ENCODE measurements around the gene VHLL.
A peak's percentile ranks its signal among the peaks of the same experiment; 100 is the strongest.

VHLL gene

DNA sequence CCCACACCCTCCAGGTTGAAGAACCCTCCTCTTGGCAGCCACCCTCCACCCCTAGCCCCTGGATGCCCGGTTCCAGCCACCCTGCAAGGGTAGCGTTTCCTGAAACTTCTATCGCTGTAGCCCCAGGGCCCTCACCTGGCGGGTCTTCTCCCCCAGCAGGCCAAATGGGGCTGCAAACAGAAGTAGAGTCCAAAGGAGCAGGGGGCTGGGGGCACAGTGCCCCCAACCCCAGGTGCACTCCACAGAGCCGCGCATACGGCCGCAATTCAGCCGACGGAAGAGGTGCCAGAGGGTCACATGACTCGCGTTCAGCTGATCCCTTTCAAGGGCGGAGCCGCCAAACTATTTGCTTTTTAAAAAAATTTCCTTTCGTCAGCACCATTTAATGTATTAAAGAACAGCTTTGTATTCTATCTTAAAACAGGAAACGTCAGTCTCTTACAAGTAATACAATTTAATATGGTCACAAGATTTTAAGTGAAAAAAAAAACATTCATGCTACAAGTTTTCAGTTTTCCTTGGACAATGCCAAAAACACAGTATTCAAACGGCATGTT lies 3.6 kb downstream of the VHLL start, which contains the start of gene GLMP:
Gene GLMP (minus strand): TSS at position 289 of the 557 bp plus-strand sequence. CDS start 34 bp downstream, at position 255.
- DNase-seq (ENCODE audit: insufficient read length, low spot score) (peak; percentile 73), FAIRE-seq (peak; percentile 91)
- TF ChIP-seq POLR2AphosphoS5 (IDR thresholded peaks at IDR 0.05; ENCODE audit: low read depth, low read length) (peak; percentile 47; the same call in 1 of the 2 replicates), POU2F2 (IDR thresholded peaks at IDR 0.05; ENCODE audit: low read depth, low read length) (no peak), PAX5 (IDR thresholded peaks at IDR 0.05; ENCODE audit: insufficient read depth, low read length, severe bottlenecking) (no peak), TAF1 (IDR thresholded peaks at IDR 0.05; ENCODE audit: low read depth, low read length) (no peak), POLR2A (IDR thresholded peaks at IDR 0.05; ENCODE audit: low read depth, low read length) (peak; percentile 74), SPI1 (IDR thresholded peaks at IDR 0.05; ENCODE audit: low read depth, low read length) (no peak)

- FAIRE-seq (no peak), DNase-seq (ENCODE audit: insufficient read length, low spot score) (no peak)
- TF ChIP-seq TAF1 (IDR thresholded peaks at IDR 0.05; ENCODE audit: low read depth, low read length), result no peak
These were observed 5.2 kb downstream of the VHLL start for GRCh38 chr1:156293895-156294294.

- TF ChIP-seq TAF1 (IDR thresholded peaks at IDR 0.05; ENCODE audit: low read depth, low read length) (no peak), POU2F2 (IDR thresholded peaks at IDR 0.05; ENCODE audit: low read depth, low read length) (no peak), PAX5 (IDR thresholded peaks at IDR 0.05; ENCODE audit: insufficient read depth, low read length, severe bottlenecking) (no peak), SPI1 (IDR thresholded peaks at IDR 0.05; ENCODE audit: low read depth, low read length) (no peak), POLR2A (IDR thresholded peaks at IDR 0.05; ENCODE audit: low read depth, low read length) (no peak), POLR2AphosphoS5 (IDR thresholded peaks at IDR 0.05; ENCODE audit: low read depth, low read length) (no peak)
- FAIRE-seq, result no peak
- no peak for DNase-seq (ENCODE audit: insufficient read length, low spot score)
These were observed 6.0 kb downstream of the VHLL start for GRCh38 chr1:156293098-156293434.

- DNase-seq (ENCODE audit: insufficient read length, low spot score), result peak; percentile 59
- peak; percentile 87 for FAIRE-seq
- no peak for TF ChIP-seq POU2F2 (IDR thresholded peaks at IDR 0.05; ENCODE audit: low read depth, low read length)
These were observed 7.7 kb downstream of the VHLL start for GRCh38 chr1:156291226-156292061.

DNA sequence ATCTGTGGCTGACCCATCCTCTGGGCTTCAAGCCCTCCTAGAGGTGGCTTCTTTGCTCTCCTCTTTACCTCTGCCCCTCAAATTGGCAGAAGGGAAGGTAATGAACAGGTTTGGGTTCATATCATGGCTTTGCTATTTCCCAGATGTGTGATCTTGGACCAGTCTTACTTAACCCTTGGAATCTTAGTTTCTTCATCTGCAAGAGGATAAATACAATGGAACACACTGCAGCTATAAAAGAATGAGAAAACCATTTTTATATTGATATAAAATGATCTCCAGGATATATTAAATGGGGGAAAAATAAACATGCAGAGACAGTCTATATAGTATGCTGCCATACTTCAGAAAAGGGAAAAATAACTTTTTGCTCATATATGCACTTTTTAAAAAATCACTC lies 9.2 kb downstream of the VHLL start:
- no peak for TF ChIP-seq TAF1 (IDR thresholded peaks at IDR 0.05; ENCODE audit: low read depth, low read length)
- TF ChIP-seq POLR2A (IDR thresholded peaks at IDR 0.05; ENCODE audit: low read depth, low read length), result no peak
- no peak for TF ChIP-seq POU2F2 (IDR thresholded peaks at IDR 0.05; ENCODE audit: low read depth, low read length)
- no peak for TF ChIP-seq PAX5 (IDR thresholded peaks at IDR 0.05; ENCODE audit: insufficient read depth, low read length, severe bottlenecking)
- no peak for TF ChIP-seq SPI1 (IDR thresholded peaks at IDR 0.05; ENCODE audit: low read depth, low read length)
- DNase-seq (ENCODE audit: insufficient read length, low spot score) (no peak), FAIRE-seq (no peak)

DNA sequence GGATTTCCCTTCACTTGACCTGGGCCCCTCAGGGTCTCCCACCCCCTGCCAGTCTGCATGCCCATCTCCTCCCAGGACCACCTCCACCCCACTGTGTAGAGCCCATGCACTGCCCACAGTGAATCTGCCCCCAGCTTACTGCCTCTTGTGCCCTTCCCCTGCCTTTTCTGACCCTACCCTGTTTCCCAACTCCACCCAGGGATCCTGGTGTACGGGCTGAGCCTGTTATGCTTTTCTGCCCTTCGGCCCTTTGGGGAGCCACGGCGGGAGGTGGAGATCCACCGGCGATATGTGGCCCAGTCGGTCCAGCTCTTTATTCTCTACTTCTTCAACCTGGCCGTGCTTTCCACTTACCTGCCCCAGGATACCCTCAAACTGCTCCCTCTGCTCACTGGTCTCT lies 13.0 kb downstream of the VHLL start:
- TF ChIP-seq POU2F2 (IDR thresholded peaks at IDR 0.05; ENCODE audit: low read depth, low read length), result no peak
- no peak for TF ChIP-seq TAF1 (IDR thresholded peaks at IDR 0.05; ENCODE audit: low read depth, low read length)
- FAIRE-seq (no peak), DNase-seq (ENCODE audit: insufficient read length, low spot score) (no peak)

- TF ChIP-seq POU2F2 (IDR thresholded peaks at IDR 0.05; ENCODE audit: low read depth, low read length) (no peak), SPI1 (IDR thresholded peaks at IDR 0.05; ENCODE audit: low read depth, low read length) (no peak), POLR2A (IDR thresholded peaks at IDR 0.05; ENCODE audit: low read depth, low read length) (no peak), PAX5 (IDR thresholded peaks at IDR 0.05; ENCODE audit: insufficient read depth, low read length, severe bottlenecking) (no peak), POLR2AphosphoS5 (IDR thresholded peaks at IDR 0.05; ENCODE audit: low read depth, low read length) (no peak), TAF1 (IDR thresholded peaks at IDR 0.05; ENCODE audit: low read depth, low read length) (no peak)
- FAIRE-seq, result no peak
- DNase-seq (ENCODE audit: insufficient read length, low spot score), result no peak
These were observed 13.7 kb downstream of the VHLL start for GRCh38 chr1:156285437-156285836.

GRCh38 chr1:156284757-156285156 lies 14.3 kb downstream of the VHLL start:
- TF ChIP-seq SPI1 (IDR thresholded peaks at IDR 0.05; ENCODE audit: low read depth, low read length) (no peak), TAF1 (IDR thresholded peaks at IDR 0.05; ENCODE audit: low read depth, low read length) (no peak), PAX5 (IDR thresholded peaks at IDR 0.05; ENCODE audit: insufficient read depth, low read length, severe bottlenecking) (no peak), POLR2AphosphoS5 (IDR thresholded peaks at IDR 0.05; ENCODE audit: low read depth, low read length) (no peak), POU2F2 (IDR thresholded peaks at IDR 0.05; ENCODE audit: low read depth, low read length) (no peak), POLR2A (IDR thresholded peaks at IDR 0.05; ENCODE audit: low read depth, low read length) (no peak)
- FAIRE-seq (no peak), DNase-seq (ENCODE audit: insufficient read length, low spot score) (no peak)

GRCh38 chr1:156284112-156284511 lies 15.0 kb downstream of the VHLL start, which contains the start of gene TMEM79:
Gene TMEM79 (plus strand): TSS chr1:156284325. CDS start chr1:156285227, 902 bp downstream.
- no peak for DNase-seq (ENCODE audit: insufficient read length, low spot score)
- FAIRE-seq, result no peak
- TF ChIP-seq POU2F2 (IDR thresholded peaks at IDR 0.05; ENCODE audit: low read depth, low read length), result no peak
- no peak for TF ChIP-seq POLR2AphosphoS5 (IDR thresholded peaks at IDR 0.05; ENCODE audit: low read depth, low read length)
- TF ChIP-seq TAF1 (IDR thresholded peaks at IDR 0.05; ENCODE audit: low read depth, low read length), result no peak
- no peak for TF ChIP-seq SPI1 (IDR thresholded peaks at IDR 0.05; ENCODE audit: low read depth, low read length)
- TF ChIP-seq PAX5 (IDR thresholded peaks at IDR 0.05; ENCODE audit: insufficient read depth, low read length, severe bottlenecking), result no peak
- TF ChIP-seq POLR2A (IDR thresholded peaks at IDR 0.05; ENCODE audit: low read depth, low read length), result no peak

DNA sequence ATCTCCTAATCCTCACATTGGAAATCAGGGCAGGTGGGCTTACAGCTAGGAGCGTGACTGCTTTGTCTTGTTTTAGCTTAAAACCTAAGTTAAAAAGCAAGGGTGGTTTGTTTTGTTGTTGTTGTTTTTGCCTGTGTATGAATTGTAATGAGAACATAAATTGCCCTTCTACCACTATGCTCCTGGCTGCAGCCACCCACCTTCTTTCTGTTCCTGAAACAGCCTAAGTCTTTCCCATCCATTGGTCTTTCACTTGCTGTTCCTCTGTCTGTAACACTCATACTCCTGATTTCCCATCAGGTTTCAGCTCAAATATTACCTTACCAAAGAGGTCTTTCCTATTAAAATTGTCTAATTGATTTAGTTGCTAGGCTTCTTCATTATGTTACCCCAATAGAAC lies 15.6 kb downstream of the VHLL start:
- TF ChIP-seq PAX5 (IDR thresholded peaks at IDR 0.05; ENCODE audit: insufficient read depth, low read length, severe bottlenecking) (no peak), SPI1 (IDR thresholded peaks at IDR 0.05; ENCODE audit: low read depth, low read length) (peak; percentile 44; the same call in 1 of the 2 replicates)
- no peak for FAIRE-seq

More for the DNA sequence above, 15.6 kb downstream of the VHLL start:
- no peak for DNase-seq (ENCODE audit: insufficient read length, low spot score)
